ENCODE measurements around the gene ZFP14. TPM values are rescaled to one million over a fixed set of nuclear protein-coding genes. Genes with fewer than 3 reads are reported as not detected.

The ZFP14 gene
- total RNA-seq, 1 donor from 2014 or later = 1.6 TPM

GRCh38 chr19:36417752-36418286 is 38.8 kb upstream of the ZFP14 start:
- no peak for FAIRE-seq

GRCh38 chr19:36409841-36410240 is 30.8 kb upstream of the ZFP14 start:
- no peak for TF ChIP-seq CTCF (IDR thresholded peaks at IDR 0.05; ENCODE audit: insufficient read depth, low read length, severe bottlenecking)
- no peaks in the 10 kb centered on the region for H3K36me3 ChIP-seq (ENCODE audit: control insufficient read depth, insufficient read depth, low read length)

More at GRCh38 chr19:36417752-36418286, 38.8 kb upstream of the ZFP14 start:
- DNase-seq (ENCODE audit: low read depth) = no peak
- H3K4me3 ChIP-seq (ENCODE audit: low read depth, low read length) = peak overlapping the region; percentile 64
- H3K36me3 ChIP-seq (ENCODE audit: control insufficient read depth, insufficient read depth, low read length) = no peaks in the 10 kb centered on the region
- TF ChIP-seq CTCF (IDR thresholded peaks at IDR 0.05; ENCODE audit: insufficient read depth, low read length, severe bottlenecking) = no peak
- H3K27me3 ChIP-seq (ENCODE audit: control insufficient read depth, insufficient read depth, low read length) = no peaks in the 10 kb centered on the region

GRCh38 chr19:36408101-36408500 is 29.1 kb upstream of the ZFP14 start:
- Histone ChIP-seq H3K27me3 (ENCODE audit: control insufficient read depth, insufficient read depth, low read length) (no peaks in the 10 kb centered on the region), H3K4me3 (ENCODE audit: low read depth, low read length) (no peak overlapping the region), H3K36me3 (ENCODE audit: control insufficient read depth, insufficient read depth, low read length) (no peaks in the 10 kb centered on the region)
- FAIRE-seq (no peak), DNase-seq (ENCODE audit: low read depth) (no peak)
- TF ChIP-seq CTCF (IDR thresholded peaks at IDR 0.05; ENCODE audit: insufficient read depth, low read length, severe bottlenecking) = no peak

More at GRCh38 chr19:36409841-36410240, 30.8 kb upstream of the ZFP14 start:
- Histone ChIP-seq H3K27me3 (ENCODE audit: control insufficient read depth, insufficient read depth, low read length) (no peaks in the 10 kb centered on the region), H3K4me3 (ENCODE audit: low read depth, low read length) (no peak overlapping the region)
- FAIRE-seq (peak; percentile 50), DNase-seq (ENCODE audit: low read depth) (no peak)

- no peak for TF ChIP-seq CTCF (IDR thresholded peaks at IDR 0.05; ENCODE audit: insufficient read depth, low read length, severe bottlenecking)
- DNase-seq (ENCODE audit: low read depth) (no peak), FAIRE-seq (no peak)
- no peaks in the 10 kb centered on the region for H3K36me3 ChIP-seq (ENCODE audit: control insufficient read depth, insufficient read depth, low read length)
- no peaks in the 10 kb centered on the region for H3K27me3 ChIP-seq (ENCODE audit: control insufficient read depth, insufficient read depth, low read length)
- no peak overlapping the region for H3K4me3 ChIP-seq (ENCODE audit: low read depth, low read length)
Measured at GRCh38 chr19:36404498-36404897, 25.5 kb upstream of the ZFP14 start.

GRCh38 chr19:36401475-36401874 is 22.5 kb upstream of the ZFP14 start:
- no peak for FAIRE-seq
- no peak overlapping the region for H3K4me3 ChIP-seq (ENCODE audit: low read depth, low read length)
- no peak for TF ChIP-seq CTCF (IDR thresholded peaks at IDR 0.05; ENCODE audit: insufficient read depth, low read length, severe bottlenecking)

GRCh38 chr19:36398571-36398970 is 19.6 kb upstream of the ZFP14 start:
- peaks cover 3% of the 10 kb centered on the region for H3K36me3 ChIP-seq (ENCODE audit: control insufficient read depth, insufficient read depth, low read length)
- no peak overlapping the region for H3K4me3 ChIP-seq (ENCODE audit: low read depth, low read length)
- FAIRE-seq (no peak), DNase-seq (ENCODE audit: low read depth) (no peak)
- no peak for TF ChIP-seq CTCF (IDR thresholded peaks at IDR 0.05; ENCODE audit: insufficient read depth, low read length, severe bottlenecking)
- H3K27me3 ChIP-seq (ENCODE audit: control insufficient read depth, insufficient read depth, low read length) = no peaks in the 10 kb centered on the region

More at GRCh38 chr19:36401475-36401874, 22.5 kb upstream of the ZFP14 start:
- Histone ChIP-seq H3K27me3 (ENCODE audit: control insufficient read depth, insufficient read depth, low read length) (no peaks in the 10 kb centered on the region), H3K36me3 (ENCODE audit: control insufficient read depth, insufficient read depth, low read length) (peaks cover 3% of the 10 kb centered on the region)
- DNase-seq (ENCODE audit: low read depth) = no peak

Measured in bronchial epithelial cell (primary cell).